OCI-LY7 (cell line): Measurements from ENCODE around the gene RAB11FIP4. TPM values are rescaled to one million over a fixed set of nuclear protein-coding genes. Genes with fewer than 3 reads are reported as not detected.

Experiments used
- BruUV-seq: library from RNA; stranded (reverse); fragments of 400-500 nt; replicated peaks from 2 replicates; lab custom pipeline; 2021; lab: Mats Ljungman, UMichigan
- CTCF ChIA-PET: fragments of 300-600 bp; sonication (Branson Sonifier 250); formaldehyde crosslinking; loops from one replicate; lab custom pipeline; 2022; ENCODE audit warnings: antibody characterized with exemption; ENCODE audit not compliant: unreplicated experiment; lab: Charles Lee
- POLR2A ChIA-PET: fragments of 300-600 bp; sonication (Branson Sonifier 250); formaldehyde crosslinking; loops from one replicate; lab custom pipeline; 2022; ENCODE audit warnings: antibody characterized with exemption; lab: Charles Lee
- DNase-seq: peaks from one replicate; pipeline ENCODE4 v3.0.0-alpha.2; 2015; ENCODE audit warnings: low spot score
- H2AFZ ChIP-seq: fragments of 200-600 bp; sonication (generic), shearing (Covaris generic); 2 replicates; pipeline ENCODE4 v1.6.1; 2014; ENCODE audit warnings: mild to moderate bottlenecking, antibody characterized with exemption, low read length, moderate library complexity
- H3K27ac ChIP-seq: fragments of 200-600 bp; sonication (generic); 2 replicates; pipeline ENCODE4 v1.5.1; 2014; ENCODE audit warnings: mixed run types, low read depth, mild to moderate bottlenecking, moderate library complexity, low read length, inconsistent platforms; ENCODE audit not compliant: poor library complexity, severe bottlenecking
- H3K36me3 ChIP-seq: fragments of 200-600 bp; sonication (generic); 2 replicates; pipeline ENCODE4 v1.6.1; 2014; ENCODE audit warnings: mild to moderate bottlenecking, antibody characterized with exemption, low read length, moderate library complexity, mixed read lengths; ENCODE audit not compliant: insufficient read depth
- H3K4me1 ChIP-seq: fragments of 200-600 bp; sonication (generic); 2 replicates; pipeline ENCODE4 v1.5.1; 2014; ENCODE audit warnings: mild to moderate bottlenecking, low read length; ENCODE audit not compliant: insufficient read depth, poor library complexity, severe bottlenecking
- H3K4me2 ChIP-seq: fragments of 200-600 bp; sonication (generic); 2 replicates; pipeline ENCODE4 v1.6.1; 2014; ENCODE audit warnings: mild to moderate bottlenecking, low read length
- H3K4me3 ChIP-seq: fragments of 200-600 bp; sonication (generic); 2 replicates; pipeline ENCODE4 v1.5.1; 2014; ENCODE audit warnings: mild to moderate bottlenecking, low read depth, low read length; ENCODE audit not compliant: poor library complexity, severe bottlenecking
- H3K79me2 ChIP-seq: fragments of 200-600 bp; sonication (generic); 2 replicates; pipeline ENCODE4 v1.6.1; 2016; ENCODE audit warnings: low read depth, mild to moderate bottlenecking, low read length, moderate library complexity, mixed read lengths; ENCODE audit not compliant: insufficient read depth
- H3K9me2 ChIP-seq: fragments of 200-600 bp; sonication (generic); 2 replicates; pipeline ENCODE4 v1.6.1; 2016; ENCODE audit warnings: mild to moderate bottlenecking, low read length, mixed read lengths; ENCODE audit not compliant: insufficient read depth
- H3K9me3 ChIP-seq: fragments of 200-600 bp; sonication (generic); 2 replicates; pipeline ENCODE4 v1.6.1; 2014; ENCODE audit warnings: mild to moderate bottlenecking, mixed run types, low read length, mixed read lengths
- H4K20me1 ChIP-seq: fragments of 200-600 bp; sonication (generic); 2 replicates; pipeline ENCODE4 v1.6.1; 2014; ENCODE audit warnings: mild to moderate bottlenecking, antibody characterized with exemption, low read length, moderate library complexity, mixed read lengths; ENCODE audit not compliant: insufficient read depth
- EZH2phosphoT487 ChIP-seq: fragments of 200-600 bp; sonication (generic); IDR thresholded peaks from 2 replicates; pipeline ENCODE4 v1.6.1; 2018; ENCODE audit warnings: low read depth, borderline replicate concordance, mild to moderate bottlenecking, mixed run types, antibody characterized with exemption, low read length, moderate library complexity, mixed read lengths
- intact Hi-C: fragments of 100-400 bp; cut with micrococcal nuclease; formaldehyde crosslinking; loops from one replicate; pipeline ENCODE4 v1.10.0; 2022; ENCODE audit not compliant: unreplicated experiment
- total RNA-seq, 2 experiments: library from RNA; depleted of rRNA in 1 of 2; stranded (reverse); fragments of >200 nt in 1 of 2; shearing (Covaris generic) in 1 of 2; gene quantifications; 2 replicates each; pipeline ENCODE4 v1.2.3, GENCODE V29; 2014 to 2022
- TF ChIP-seq, protein P1 (sequence below): fragments of 200-600 bp; sonication (generic); conservative IDR thresholded peaks from 2 replicates; pipeline ENCODE4 v1.5.1; 2014; ENCODE audit warnings: mild to moderate bottlenecking, antibody characterized with exemption, low read length, moderate library complexity, mixed read lengths

Gene RAB11FIP4
- total RNA-seq, 2 experiments from 2014 or later = 5.8 to 15.0 TPM

DNA sequence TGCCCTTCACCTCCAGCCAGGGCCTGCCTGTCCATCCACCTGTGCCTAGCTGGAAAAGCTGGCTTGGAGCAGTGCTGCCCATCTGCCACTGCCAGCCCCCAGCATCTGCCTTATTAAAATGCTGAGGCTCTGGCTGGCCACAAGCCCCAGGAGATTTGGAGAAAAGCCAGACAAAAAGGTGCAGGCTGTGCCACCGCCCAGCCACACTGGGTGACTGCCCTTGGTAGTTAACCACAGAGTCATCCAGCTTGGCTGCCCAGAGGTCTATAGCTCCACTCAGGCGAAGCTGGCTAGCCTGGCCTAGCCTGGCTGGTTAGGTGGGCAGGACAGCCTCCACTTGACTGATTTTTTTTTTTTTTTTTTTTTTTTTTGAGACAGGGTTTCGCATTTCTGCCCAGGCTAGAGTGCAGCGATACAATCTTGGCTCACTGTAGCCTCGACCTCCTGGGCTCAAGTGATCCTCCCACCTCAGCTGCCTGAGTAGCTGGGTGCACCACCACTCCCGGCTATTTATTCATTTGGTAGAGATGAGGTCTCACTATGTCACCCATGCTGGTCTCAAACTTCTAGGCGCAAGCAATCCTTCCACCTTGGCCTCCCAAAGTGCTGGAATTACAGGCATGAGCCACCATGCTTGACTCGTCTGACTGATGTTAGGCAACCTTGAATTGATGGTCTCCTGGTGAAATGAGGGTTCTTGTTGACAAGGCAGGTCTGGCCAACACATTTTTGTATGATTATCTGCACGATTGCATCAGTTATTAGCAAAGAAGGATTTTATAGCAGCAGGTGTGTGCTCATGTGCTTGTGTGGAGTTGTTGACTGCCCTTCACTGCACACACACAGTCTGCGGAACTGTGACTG lies 103.8 kb downstream of the RAB11FIP4 start:
- intact Hi-C loops = no loop called here
- H3K9me2 ChIP-seq = no peaks in the 10 kb centered on the region
- TF ChIP-seq, protein P1, sequence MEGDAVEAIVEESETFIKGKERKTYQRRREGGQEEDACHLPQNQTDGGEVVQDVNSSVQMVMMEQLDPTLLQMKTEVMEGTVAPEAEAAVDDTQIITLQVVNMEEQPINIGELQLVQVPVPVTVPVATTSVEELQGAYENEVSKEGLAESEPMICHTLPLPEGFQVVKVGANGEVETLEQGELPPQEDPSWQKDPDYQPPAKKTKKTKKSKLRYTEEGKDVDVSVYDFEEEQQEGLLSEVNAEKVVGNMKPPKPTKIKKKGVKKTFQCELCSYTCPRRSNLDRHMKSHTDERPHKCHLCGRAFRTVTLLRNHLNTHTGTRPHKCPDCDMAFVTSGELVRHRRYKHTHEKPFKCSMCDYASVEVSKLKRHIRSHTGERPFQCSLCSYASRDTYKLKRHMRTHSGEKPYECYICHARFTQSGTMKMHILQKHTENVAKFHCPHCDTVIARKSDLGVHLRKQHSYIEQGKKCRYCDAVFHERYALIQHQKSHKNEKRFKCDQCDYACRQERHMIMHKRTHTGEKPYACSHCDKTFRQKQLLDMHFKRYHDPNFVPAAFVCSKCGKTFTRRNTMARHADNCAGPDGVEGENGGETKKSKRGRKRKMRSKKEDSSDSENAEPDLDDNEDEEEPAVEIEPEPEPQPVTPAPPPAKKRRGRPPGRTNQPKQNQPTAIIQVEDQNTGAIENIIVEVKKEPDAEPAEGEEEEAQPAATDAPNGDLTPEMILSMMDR = no peak
- no peak for TF ChIP-seq EZH2phosphoT487
- H3K79me2 ChIP-seq = no peaks in the 10 kb centered on the region
- POLR2A ChIA-PET = no interaction called here
- peak overlapping the region; percentile 7 for H3K27ac ChIP-seq
- no peaks in the 10 kb centered on the region for H3K36me3 ChIP-seq
- no TSS peak for BruUV-seq
- DNase-seq = no peak
- H3K4me2 ChIP-seq = peak overlapping the region; percentile 58
- H4K20me1 ChIP-seq = no peaks in the 10 kb centered on the region; the same call in 1 of the 2 replicates
- CTCF ChIA-PET = interaction anchor here (0.7 to 1.5 kb wide), 2 partner anchors 14 to 40 kb away, joined by 3 to 11 read pairs; no protein-coding TSS in a partner anchor
- no peaks in the 10 kb centered on the region for H3K9me3 ChIP-seq
- no peak overlapping the region for H3K4me3 ChIP-seq
- H2AFZ ChIP-seq = no peak overlapping the region
- H3K4me1 ChIP-seq = peaks cover 56% of the 10 kb centered on the region

DNA sequence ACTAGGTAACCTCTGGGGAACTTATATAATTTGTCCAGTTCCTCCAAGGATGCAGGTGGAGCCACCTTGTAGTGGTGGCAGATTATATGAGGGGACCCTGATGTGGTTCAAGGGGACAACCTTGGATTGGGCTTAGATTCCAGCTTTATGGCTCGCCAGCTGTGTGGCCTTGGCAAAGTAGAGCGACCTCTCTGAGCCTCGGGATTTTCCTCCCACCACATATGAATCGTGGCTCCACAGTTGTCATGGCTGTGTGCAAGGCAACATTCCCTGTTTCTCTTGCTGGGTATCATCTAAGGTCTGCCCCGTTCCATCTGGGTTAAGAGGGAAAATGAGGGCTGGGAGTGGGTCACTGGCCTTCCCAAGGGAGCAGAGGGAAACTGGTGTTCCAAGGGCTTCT lies 104.6 kb downstream of the RAB11FIP4 start:
- BruUV-seq = no TSS peak
- intact Hi-C loops = no loop called here
- TF ChIP-seq, protein P1 = no peak
- no peak for TF ChIP-seq EZH2phosphoT487
- H3K27ac ChIP-seq = no peak overlapping the region
- ChIA-PET POLR2A (no interaction called here), CTCF (no interaction called here)
- no peaks in the 10 kb centered on the region for H3K79me2 ChIP-seq
- H3K36me3 ChIP-seq = no peaks in the 10 kb centered on the region
- H2AFZ ChIP-seq = no peak overlapping the region
- no peaks in the 10 kb centered on the region for H3K9me3 ChIP-seq
- H4K20me1 ChIP-seq = no peaks in the 10 kb centered on the region
- H3K4me2 ChIP-seq = no peak overlapping the region
- DNase-seq = no peak
- peaks cover 48% of the 10 kb centered on the region for H3K4me1 ChIP-seq
- no peaks in the 10 kb centered on the region for H3K9me2 ChIP-seq
- no peak overlapping the region for H3K4me3 ChIP-seq

DNA sequence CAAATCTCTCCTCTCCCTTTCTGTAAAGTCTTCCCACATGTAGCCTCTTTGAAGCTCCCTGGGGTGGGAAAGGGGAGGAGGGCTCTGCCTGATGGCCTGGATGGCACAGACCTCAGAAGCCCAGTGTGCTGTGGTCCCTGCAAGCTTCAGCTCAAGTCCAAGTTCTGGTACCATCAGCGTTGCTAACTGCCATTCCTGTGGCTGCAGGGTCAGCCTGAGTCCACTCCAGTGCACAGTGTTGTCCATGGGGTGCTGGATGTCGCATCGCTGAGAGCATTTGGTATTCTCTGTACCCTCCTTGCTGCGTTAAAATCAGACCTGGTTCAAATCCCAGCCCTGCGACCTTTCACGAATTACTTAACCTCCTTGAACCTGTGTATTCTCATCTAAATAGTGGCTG lies 105.1 kb downstream of the RAB11FIP4 start:
- BruUV-seq = no TSS peak
- no peaks in the 10 kb centered on the region for H3K9me3 ChIP-seq
- H4K20me1 ChIP-seq = no peaks in the 10 kb centered on the region
- CTCF ChIA-PET = no interaction called here
- H2AFZ ChIP-seq = no peak overlapping the region
- H3K4me1 ChIP-seq = peaks cover 43% of the 10 kb centered on the region
- DNase-seq = no peak
- TF ChIP-seq EZH2phosphoT487 = no peak
- TF ChIP-seq, protein P1 = no peak
- no peaks in the 10 kb centered on the region for H3K9me2 ChIP-seq
- intact Hi-C loops = no loop called here
- no peaks in the 10 kb centered on the region for H3K79me2 ChIP-seq
- POLR2A ChIA-PET = no interaction called here
- no peaks in the 10 kb centered on the region for H3K36me3 ChIP-seq
- H3K4me2 ChIP-seq = no peak overlapping the region
- H3K4me3 ChIP-seq = no peak overlapping the region
- no peak overlapping the region for H3K27ac ChIP-seq
